T-helper 1 cell treated with Interleukin-12 subunit alpha and Interleukin-12 subunit beta and Interleukin-4 antibody, amounts not matched to agents 30 μg/mL and 1 μg/mL, for 36 hours (primary cell): ENCODE measurements around the gene AK9.
"Not testable (repeated sequence)": the region's sequence is repeated elsewhere in the genome, so short reads cannot be mapped to it uniquely, and the experiment has no call there.

ENCODE experiments used
- H3K27ac Mint-ChIP-seq: one replicate; pipeline ENCODE4 v1.8.0; 2021; ENCODE audit warnings: mild to moderate bottlenecking, mixed read lengths
- H3K27me3 Mint-ChIP-seq: one replicate; pipeline ENCODE4 v1.8.0; 2021; ENCODE audit warnings: low read depth, mixed read lengths
- H3K36me3 Mint-ChIP-seq: one replicate; pipeline ENCODE4 v1.8.0; 2021; ENCODE audit warnings: low read depth, mixed read lengths
- H3K4me1 Mint-ChIP-seq: one replicate; pipeline ENCODE4 v1.8.0; 2021; ENCODE audit warnings: low read depth, mixed read lengths
- H3K4me3 Mint-ChIP-seq: one replicate; pipeline ENCODE4 v1.8.0; 2021; ENCODE audit warnings: mild to moderate bottlenecking, moderate library complexity, mixed read lengths
- H3K9me3 Mint-ChIP-seq: one replicate; pipeline ENCODE4 v1.8.0; 2021; ENCODE audit warnings: mixed read lengths

Gene AK9

DNA sequence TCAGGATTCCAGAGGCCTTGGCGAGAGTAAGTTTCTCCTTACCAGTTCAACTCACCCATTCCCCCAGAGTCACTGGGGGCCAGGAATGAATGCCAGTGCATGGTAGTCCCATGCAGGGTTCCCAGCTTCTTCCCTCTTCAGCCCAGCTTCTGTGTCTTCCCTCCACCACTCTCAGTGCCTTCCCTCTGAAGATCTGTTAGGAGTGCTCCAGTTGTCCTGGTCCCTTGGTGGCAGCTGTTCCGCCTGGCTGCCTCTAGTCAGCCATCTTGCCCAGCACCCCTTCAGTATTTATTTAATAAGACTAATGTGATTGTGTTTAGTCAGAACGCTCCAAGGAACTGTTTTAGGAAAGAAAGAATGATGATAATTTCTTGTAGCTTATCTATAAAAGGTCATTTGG lies 23.2 kb upstream of the AK9 start:
- H3K27ac Mint-ChIP-seq, result no peak overlapping the region
- H3K4me3 Mint-ChIP-seq, result no peak overlapping the region
- H3K4me1 Mint-ChIP-seq, result no peaks in the 10 kb centered on the region
- no peaks in the 10 kb centered on the region for H3K36me3 Mint-ChIP-seq
- H3K27me3 Mint-ChIP-seq, result no peaks in the 10 kb centered on the region
- no peaks in the 10 kb centered on the region for H3K9me3 Mint-ChIP-seq

DNA sequence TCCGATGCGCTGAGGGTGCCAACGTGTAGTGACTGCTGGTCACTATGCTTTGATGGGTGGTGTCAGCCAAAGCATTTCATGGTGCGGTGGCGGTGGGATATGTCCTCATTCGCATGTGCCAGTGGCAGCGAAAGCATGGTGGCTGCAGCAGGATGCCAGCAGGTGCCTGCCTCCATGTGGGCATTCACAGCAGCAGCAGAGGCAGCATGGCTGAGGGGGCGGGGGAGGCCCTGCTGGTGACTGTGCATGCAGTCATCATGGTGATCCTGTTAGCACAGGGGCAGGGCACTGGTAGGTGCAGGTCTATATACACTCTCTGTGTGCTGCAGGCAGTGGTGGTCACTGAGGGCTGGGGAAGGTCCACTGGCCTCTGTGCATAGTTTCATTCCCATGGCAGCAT lies 22.1 kb upstream of the AK9 start:
- H3K4me1 Mint-ChIP-seq, result no peaks in the 10 kb centered on the region
- H3K27me3 Mint-ChIP-seq, result no peaks in the 10 kb centered on the region
- no peak overlapping the region for H3K4me3 Mint-ChIP-seq
- no peaks in the 10 kb centered on the region for H3K36me3 Mint-ChIP-seq
- H3K9me3 Mint-ChIP-seq, result no peaks in the 10 kb centered on the region
- no peak overlapping the region for H3K27ac Mint-ChIP-seq

DNA sequence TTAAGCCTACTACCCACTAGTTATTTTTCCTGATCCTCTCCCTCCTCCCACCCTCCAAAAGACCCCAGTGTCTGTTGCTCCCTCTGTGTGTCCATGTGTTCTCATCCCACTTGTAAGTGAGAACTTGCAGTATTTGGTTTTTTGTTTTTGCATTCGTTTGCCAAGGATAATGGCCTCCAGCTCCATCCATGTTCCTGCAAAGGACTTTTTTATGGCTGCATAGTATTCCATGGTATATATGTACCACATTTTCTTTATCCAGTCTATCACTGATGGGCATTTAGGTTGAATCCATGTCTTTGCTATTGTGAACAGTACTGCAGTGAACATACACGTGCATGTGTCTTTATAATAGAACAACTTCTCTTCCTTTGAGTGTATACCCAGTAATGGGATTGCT lies 17.1 kb upstream of the AK9 start:
- not testable (repeated sequence) for H3K27ac Mint-ChIP-seq, H3K36me3 Mint-ChIP-seq, H3K4me1 Mint-ChIP-seq, H3K4me3 Mint-ChIP-seq, H3K27me3 Mint-ChIP-seq, H3K9me3 Mint-ChIP-seq

DNA sequence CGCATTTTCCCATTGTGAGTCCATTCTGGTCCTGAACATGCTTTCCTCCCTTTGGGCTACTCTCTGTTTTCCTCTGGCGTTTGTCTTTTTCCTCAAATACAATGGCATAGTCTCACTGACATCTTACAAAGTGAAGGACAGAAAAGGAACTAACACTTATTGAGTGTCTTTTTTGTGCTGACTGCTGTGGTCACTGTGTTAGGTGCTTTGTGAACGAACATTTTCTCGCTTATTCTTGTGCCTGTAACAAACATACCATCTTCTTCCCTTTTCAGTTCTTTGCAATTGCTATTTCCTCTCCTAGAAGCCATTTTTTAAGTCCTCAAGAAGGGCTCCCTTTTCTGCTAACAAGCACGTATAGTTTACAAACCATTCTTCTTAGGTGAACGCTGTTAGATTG lies 15.5 kb upstream of the AK9 start:
- Mint-ChIP-seq H3K27me3 (no peaks in the 10 kb centered on the region), H3K9me3 (no peaks in the 10 kb centered on the region), H3K4me3 (no peak overlapping the region), H3K36me3 (no peaks in the 10 kb centered on the region), H3K4me1 (peaks cover 7% of the 10 kb centered on the region), H3K27ac (no peak overlapping the region)

DNA sequence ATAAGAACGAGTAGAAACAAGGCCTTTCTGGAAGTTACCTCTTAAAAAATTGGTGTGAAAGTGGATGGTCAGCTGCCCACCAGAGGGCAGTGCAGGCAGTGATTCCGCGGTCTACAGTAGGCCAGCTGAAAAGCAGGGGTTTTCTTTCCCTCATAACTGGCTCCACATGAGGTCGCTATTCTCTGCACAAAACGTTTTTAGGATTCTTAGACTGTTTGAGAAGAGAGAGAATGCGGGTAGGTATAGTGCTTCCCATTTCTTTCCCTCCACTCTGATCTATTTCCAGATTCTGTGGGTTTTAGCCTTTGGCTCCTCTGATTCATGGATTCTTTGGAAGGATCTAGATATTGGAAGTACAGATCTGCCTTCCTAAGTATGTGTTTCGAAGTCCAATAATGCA lies 14.3 kb upstream of the AK9 start:
- no peak overlapping the region for H3K4me3 Mint-ChIP-seq
- no peaks in the 10 kb centered on the region for H3K9me3 Mint-ChIP-seq
- H3K36me3 Mint-ChIP-seq, result no peaks in the 10 kb centered on the region
- H3K4me1 Mint-ChIP-seq, result peaks cover 7% of the 10 kb centered on the region
- no peaks in the 10 kb centered on the region for H3K27me3 Mint-ChIP-seq
- H3K27ac Mint-ChIP-seq, result no peak overlapping the region

DNA sequence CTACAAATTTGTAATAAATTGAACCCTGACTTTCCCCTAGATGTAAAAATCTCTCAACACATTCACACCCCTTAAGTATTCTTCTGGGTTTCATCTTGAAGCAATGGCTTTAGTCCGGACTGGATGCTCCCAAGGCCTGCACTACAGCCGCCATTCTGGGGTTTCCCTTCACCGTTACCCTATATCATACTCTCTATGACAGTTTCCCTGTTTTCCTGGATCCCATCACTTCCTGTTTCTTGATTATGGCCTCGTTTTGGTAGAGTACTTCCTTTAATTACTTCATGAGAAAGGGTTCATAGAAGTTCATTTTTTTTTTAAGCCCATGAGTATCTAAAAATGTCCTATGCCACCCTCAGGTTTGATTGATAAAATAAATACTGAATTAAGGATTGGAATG lies 11.8 kb upstream of the AK9 start:
- H3K4me1 Mint-ChIP-seq, result peaks cover 7% of the 10 kb centered on the region
- H3K27ac Mint-ChIP-seq, result no peak overlapping the region
- H3K36me3 Mint-ChIP-seq, result no peaks in the 10 kb centered on the region
- no peaks in the 10 kb centered on the region for H3K27me3 Mint-ChIP-seq
- H3K9me3 Mint-ChIP-seq, result no peaks in the 10 kb centered on the region
- no peak overlapping the region for H3K4me3 Mint-ChIP-seq

DNA sequence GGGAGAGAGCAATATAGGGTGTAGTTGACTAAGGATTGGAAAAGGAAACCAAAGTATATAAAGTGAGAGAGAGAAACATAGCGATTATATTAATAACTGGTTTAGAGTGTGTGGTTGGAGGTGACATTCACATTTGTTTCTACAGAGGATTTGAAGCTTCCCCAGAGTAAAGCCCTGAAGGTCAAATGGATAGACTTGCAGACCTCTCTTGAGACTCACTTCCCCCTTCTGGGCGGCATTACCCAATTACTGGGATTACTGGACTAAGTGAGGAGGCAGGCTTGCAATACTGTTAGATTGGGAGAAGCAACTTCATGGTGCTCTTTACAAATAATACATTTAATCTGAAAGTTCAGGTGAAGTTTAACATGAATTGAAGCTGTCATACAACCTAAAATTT lies 10.8 kb upstream of the AK9 start:
- Mint-ChIP-seq H3K4me1 (peaks cover 6% of the 10 kb centered on the region), H3K9me3 (no peaks in the 10 kb centered on the region), H3K27ac (no peak overlapping the region), H3K36me3 (no peaks in the 10 kb centered on the region), H3K27me3 (no peaks in the 10 kb centered on the region), H3K4me3 (no peak overlapping the region)

DNA sequence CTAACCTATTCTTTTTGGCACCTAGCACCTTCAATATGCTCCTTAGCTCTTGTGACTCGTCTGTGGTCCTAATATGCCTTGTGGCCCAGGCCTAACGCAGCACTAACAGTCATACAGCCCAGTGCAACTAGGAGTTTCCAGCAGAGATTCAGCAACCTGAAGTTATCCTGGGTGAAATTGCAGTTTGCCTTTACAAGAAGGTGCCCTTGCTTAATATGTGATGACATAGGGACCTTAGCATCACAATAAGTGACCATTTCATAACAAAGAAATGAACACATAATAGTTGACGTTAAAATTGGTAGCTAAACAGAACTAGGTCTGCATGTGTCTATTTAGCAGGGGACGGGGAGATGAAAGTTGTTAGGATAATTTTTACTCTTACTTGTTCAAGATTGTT lies 10.2 kb upstream of the AK9 start:
- no peak overlapping the region for H3K27ac Mint-ChIP-seq
- peaks cover 5% of the 10 kb centered on the region for H3K4me1 Mint-ChIP-seq
- H3K4me3 Mint-ChIP-seq, result no peak overlapping the region
- H3K36me3 Mint-ChIP-seq, result peaks cover 1% of the 10 kb centered on the region
- H3K27me3 Mint-ChIP-seq, result no peaks in the 10 kb centered on the region
- H3K9me3 Mint-ChIP-seq, result no peaks in the 10 kb centered on the region

DNA sequence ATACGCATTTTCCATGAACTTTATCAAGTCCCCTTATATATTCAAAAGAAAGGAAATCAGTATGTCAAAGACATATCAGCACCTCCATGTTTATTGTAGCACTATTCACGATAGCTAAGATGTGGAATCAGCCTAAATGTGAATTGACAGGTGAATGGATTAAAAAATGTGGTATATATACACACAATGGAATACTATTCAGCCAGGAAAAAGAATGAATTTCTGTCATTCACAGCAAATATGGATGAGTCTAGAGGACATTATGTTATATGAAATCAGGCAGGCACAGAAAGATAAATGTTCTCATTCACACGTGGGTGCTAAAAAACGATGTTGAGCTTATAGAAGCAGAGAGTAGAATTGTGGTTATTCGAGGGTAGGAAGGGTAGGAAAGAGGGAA lies 5.4 kb upstream of the AK9 start:
- H3K27me3 Mint-ChIP-seq, result no peaks in the 10 kb centered on the region
- H3K9me3 Mint-ChIP-seq, result no peaks in the 10 kb centered on the region
- no peak overlapping the region for H3K4me3 Mint-ChIP-seq
- H3K27ac Mint-ChIP-seq, result no peak overlapping the region
- H3K4me1 Mint-ChIP-seq, result peaks cover 11% of the 10 kb centered on the region
- H3K36me3 Mint-ChIP-seq, result peaks cover 7% of the 10 kb centered on the region

DNA sequence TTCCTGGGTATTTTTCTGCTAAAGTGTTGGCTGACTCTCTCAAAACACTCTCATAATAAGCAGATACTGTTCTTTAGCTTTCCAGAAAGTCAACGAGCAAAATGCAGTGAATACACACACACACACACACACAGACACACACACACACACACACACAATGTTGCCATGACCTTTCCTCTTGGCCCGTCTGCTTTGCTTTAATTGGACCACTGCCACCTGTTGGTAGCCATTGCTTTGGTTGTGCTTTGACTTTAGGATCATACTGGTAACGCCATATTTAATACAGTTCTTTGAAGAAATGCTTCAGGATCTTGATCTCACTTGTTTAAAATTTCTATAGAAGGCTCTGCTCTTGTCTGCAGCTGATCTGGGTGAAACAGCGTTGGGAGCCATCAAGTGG lies 4.5 kb upstream of the AK9 start:
- Mint-ChIP-seq H3K36me3 (peaks cover 7% of the 10 kb centered on the region), H3K4me1 (peaks cover 11% of the 10 kb centered on the region), H3K4me3 (no peak overlapping the region), H3K27ac (no peak overlapping the region), H3K9me3 (no peaks in the 10 kb centered on the region), H3K27me3 (no peaks in the 10 kb centered on the region)

DNA sequence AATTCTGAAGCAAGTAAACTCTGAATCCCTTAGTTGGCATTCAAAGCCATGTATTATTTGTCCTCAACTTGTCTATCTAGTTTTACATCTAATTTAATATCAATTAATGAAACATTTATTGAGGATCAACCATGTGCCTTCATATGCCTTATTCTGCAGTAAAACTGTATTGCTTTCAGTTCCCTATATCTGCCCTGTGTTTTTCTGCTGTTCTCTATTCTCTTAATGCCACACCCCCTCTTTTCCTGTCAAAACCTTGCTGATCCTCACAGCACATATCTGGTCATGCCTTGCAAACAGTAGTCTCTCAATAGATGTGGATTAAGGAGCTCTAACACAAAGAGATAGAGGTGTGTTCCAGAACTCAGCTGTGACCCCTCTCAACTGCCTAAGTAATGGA lies 2.1 kb upstream of the AK9 start:
- Mint-ChIP-seq H3K36me3 (peaks cover 7% of the 10 kb centered on the region), H3K27me3 (peaks cover 6% of the 10 kb centered on the region), H3K4me1 (peaks cover 14% of the 10 kb centered on the region), H3K27ac (no peak overlapping the region), H3K4me3 (no peak overlapping the region), H3K9me3 (no peaks in the 10 kb centered on the region)

DNA sequence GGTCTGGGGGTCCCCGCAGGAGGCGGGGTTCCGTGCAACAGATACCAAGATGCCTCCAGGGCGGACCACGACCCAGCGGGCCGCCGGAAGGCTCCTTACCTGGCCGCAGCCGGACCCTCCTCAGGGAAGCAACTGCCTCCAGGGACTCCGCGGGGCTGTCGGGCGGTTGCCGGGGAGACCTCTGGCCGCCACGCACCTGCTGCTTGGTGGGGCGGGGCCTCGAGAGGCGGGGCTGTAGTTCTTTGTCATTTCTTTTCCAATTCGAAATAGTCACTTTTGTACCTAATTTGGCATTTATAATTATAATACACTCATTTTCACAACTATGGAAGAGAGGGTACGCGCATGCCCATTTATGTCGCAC lies 647 bp downstream of the AK9 start:
- Mint-ChIP-seq H3K9me3 (no peaks in the 10 kb centered on the region), H3K4me3 (peak overlapping the region; percentile 90), H3K27me3 (peaks cover 6% of the 10 kb centered on the region), H3K36me3 (no peaks in the 10 kb centered on the region), H3K4me1 (peaks cover 17% of the 10 kb centered on the region), H3K27ac (peak overlapping the region; percentile 89)

DNA sequence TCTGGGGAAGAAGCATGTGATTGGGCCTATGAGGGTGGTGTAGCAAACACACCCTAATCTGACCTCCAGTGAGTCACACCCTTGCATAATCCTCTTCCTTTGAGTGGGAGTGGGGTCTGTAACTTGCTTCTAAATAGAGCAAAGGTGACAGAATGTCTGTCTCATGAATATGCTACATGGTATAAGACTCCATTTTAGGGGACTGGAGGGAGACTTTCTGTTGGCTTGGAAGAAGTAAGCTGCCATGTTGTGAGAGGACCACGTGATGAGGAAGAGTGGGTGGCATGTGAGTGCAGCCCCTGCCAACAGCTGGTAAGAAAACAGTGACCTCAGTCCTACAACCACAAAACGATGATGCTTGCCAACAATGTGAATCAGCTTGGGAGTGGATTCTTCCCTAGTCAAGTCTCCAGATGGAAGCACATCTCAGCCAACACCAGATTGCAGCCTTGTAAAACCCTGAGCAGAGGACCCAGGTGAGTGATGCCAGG lies 3.7 kb downstream of the AK9 start:
- no peak overlapping the region for H3K4me3 Mint-ChIP-seq
- H3K4me1 Mint-ChIP-seq, result peaks cover 13% of the 10 kb centered on the region
- peaks cover 14% of the 10 kb centered on the region for H3K9me3 Mint-ChIP-seq
- H3K36me3 Mint-ChIP-seq, result peaks cover 1% of the 10 kb centered on the region
- no peak overlapping the region for H3K27ac Mint-ChIP-seq
- peaks cover 6% of the 10 kb centered on the region for H3K27me3 Mint-ChIP-seq

DNA sequence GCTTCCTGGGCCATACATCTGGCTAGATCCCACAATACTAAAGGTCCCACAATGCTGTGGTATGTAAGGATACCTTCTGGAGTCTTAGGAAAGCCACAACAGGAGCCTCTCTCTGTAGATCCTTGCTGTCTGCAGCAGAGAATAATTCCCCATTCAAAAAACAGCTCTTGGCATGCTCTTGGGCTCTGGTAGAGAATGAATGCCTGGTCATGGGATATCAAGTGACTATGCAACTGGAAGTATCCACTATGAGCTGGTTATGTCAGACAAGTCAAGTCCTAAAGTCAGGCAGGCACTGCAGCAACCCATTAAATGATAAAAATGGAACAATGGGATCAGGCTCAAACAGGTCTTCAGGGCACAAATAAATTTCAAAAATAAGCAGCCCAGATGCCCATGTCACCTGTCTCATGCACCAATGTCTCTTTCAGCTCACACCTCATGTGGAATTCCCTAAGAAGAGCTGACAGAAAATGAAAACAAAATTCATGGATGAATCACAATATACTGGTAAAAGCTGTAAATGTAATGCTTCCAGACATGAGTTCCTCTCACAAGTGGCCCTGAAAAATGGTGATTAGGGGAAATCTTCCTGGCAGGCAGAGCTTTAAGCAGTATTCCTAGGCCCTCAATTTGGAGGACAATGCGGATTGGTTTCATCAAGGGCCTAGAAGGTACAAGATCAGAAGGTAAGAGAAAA lies 4.3 kb downstream of the AK9 start:
- Mint-ChIP-seq H3K36me3 (peaks cover 3% of the 10 kb centered on the region), H3K27ac (no peak overlapping the region), H3K9me3 (peaks cover 17% of the 10 kb centered on the region), H3K4me3 (no peak overlapping the region), H3K4me1 (peaks cover 11% of the 10 kb centered on the region), H3K27me3 (peaks cover 6% of the 10 kb centered on the region)

DNA sequence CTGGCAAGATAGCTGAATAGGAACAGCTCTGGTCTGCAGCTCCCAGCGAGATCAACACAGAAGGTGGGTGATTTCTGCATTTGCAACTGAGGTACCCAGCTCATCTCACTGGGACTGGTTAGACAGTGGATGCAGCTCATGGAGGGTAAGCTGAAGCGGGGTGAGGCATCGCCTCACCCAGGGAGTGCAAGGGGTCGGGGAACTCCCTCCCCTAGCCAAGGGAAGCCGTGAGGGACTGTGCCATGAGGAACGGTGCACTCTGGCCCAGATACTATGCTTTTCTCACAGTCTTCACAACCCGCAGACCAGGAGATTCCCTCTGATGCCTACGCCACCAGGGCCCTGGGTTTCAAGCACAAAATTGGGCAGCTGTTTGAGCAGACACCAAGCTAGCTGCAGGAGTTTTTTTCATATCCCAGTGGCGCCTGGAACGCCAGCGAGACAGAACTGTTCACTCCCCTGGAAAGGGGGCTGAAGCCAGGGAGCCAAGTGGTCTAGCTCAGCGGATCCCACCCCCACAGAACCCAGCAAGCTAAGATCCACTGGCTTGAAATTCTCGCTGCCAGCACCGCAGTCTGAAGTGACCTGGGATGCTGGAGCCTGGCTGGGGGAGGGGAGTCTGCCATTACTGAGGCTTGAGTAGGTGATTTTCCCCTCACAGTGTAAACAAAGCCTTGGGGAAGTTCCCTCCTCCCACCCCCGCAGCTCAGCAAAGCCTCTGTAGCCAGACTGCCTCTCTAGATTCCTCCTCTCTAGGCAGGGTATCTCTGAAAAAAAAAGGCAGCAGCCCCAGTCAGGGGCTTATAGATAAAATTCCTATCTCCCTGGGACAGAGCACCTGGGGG lies 12.1 kb downstream of the AK9 start:
- not testable (repeated sequence) for H3K27ac Mint-ChIP-seq, H3K4me3 Mint-ChIP-seq

More for the DNA sequence above, 12.1 kb downstream of the AK9 start:
- H3K9me3 Mint-ChIP-seq, result peaks cover 26% of the 10 kb centered on the region
- not testable (repeated sequence) for H3K27me3 Mint-ChIP-seq, H3K36me3 Mint-ChIP-seq, H3K4me1 Mint-ChIP-seq
